GM18502 (cell line): Measurements from ENCODE around the gene PDE1C.

Experiments
- ATAC-seq: cut with Tn5 transposase; IDR thresholded peaks from one replicate; pipeline ENCODE4 v1.9.1; 2021; ENCODE audit warnings: mild to moderate bottlenecking; ENCODE audit not compliant: unreplicated experiment, poor library complexity

Gene PDE1C

DNA sequence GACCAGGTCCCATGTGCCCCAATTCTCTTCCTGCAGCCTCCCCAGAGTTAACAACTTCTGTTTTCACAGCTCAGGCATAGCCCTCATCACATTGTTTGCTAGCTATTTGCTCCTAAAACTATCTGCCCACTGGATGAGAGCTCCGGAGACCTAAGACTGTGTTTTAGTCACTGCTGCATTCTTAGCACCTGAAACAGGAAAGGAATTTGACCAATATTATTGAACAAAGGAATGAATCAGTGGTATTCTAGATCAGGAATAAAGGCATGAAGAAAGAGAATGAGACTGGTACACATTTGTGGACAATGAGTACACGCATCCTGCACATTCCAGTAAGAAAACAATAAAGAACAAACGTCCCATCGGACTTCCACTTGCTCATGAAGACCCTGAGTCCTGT, 328.4 kb downstream of the PDE1C start:
- no peak for ATAC-seq

DNA sequence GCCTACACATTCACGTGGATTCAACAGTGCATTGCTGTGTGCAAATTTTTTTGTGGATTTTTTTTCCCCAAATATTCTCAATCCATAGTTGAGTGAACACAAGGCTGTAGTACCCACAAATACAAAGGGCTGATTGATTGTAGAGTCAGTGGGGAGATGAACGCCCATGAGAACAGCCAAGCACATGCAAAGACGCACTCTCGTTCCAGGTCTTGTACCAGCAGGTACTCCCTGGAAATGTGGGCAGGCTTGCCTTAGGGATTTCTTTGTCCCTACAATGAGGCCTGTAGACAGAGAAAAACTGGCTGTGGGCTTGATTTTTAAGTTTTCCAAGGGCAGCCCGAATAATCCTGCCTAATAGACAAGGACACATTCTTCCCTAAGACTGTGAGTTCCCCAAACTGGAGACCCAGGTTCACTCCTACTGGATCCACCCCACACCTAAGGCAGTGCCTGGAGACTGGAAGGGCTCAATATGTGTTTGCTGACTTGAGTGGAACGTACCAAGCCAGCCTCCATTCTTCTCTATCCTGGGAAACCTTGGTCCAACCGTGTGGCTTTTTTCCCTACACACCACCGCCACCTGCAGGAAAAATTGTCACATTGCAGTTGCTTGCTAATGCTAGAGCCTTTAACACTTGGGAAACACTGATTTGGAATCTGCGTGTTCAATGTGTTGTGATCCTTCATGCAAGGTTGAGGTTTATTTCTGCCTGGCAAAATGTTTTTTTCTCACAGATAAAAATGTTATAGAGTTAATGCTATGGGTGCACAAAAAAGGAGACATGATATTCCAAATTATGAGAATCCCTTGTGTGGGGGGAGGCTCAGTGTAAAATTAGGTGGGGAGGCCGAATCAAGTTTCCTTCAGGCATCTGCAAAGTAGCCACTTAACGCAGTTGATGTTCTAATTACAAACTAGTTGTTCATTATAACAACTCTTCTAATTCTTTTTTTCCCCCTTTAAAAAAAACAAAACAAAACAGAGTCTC, 333.9 kb downstream of the PDE1C start:
- ATAC-seq = peak; percentile 58

DNA sequence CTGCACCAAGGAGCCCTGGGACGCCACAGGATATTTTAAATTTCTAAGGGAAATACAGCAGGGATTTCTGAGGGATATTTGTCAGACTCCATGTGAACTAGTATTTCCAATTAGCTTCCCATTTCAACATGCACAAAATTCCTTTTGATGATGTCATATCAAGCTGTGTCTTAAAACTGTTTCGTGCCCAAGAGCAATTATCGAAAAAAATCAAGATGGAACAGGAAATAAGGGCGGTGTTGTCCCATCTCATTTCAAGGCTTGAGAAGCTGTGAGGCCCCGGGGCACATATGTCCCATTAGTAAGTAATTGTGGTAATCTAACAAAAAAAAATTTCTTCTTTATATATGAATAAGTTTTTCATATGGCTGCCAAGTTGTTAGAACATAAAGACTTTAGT, 335.8 kb downstream of the PDE1C start:
- ATAC-seq = no peak

DNA sequence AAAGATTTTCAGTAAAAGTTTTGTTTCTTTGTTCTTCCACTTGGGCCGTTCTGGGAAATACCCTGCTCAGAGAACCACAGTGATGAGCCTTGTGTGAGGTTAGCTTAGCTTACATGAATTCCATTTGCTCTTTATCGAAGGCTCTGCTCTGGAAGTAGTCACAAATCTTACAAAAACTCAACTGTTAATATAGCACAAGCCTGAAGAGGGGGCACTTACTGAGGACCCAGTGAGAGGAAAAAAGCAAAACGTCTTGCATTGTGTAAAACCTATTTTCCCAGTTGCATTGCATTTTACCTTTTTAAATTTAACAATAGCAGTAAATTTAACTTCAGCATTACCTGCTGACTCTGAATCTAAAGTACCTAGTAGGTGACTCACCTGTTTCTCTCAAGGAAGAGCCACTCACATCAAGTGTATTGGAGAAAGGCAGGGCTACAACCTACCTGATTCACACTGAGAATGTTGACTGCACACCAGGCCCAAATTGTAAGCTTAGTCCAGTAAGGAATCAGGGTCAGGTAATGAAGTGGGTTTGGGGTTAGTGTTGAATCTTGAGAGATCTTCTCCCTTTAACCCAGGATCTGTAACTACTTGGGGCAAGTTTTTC, 340.9 kb downstream of the PDE1C start:
- ATAC-seq = no peak

DNA sequence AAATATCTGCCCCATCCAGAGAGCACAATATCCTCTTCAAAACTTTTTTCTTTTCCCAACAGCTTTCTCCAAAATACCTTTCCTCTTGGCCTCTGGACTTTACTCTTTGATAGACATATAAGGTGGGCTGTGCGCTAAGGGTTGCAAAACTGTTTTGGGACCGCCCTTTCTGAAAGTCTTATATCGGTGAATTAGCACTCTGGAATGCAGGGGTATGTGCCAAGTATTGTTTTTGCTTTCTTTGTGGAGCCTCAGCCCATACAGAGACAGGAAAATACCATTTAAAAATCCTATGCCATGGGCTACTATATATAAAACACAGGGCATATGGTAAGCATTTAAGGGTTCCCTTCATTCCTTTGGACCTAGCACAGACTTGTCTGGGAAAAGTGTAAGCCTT, 345.5 kb downstream of the PDE1C start:
- ATAC-seq = no peak

DNA sequence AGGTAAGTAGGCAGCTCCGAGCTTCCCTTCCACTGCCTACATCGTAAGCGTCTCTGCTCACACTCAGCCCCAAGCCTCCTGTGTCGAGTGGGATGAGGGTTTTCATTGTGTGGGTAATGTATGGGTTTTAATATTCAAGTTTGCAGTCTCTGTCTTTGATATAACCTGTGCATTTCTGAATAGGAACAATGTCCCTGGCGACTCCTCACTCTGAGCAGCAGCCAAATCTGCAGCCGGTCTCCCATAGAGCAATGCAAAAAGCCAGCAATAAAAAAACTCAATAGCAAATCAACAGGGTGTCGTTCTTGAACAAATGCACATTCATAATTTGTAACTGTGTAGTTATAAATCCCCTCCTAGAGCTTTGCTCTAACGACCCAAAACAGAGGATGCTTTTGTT, 349.8 kb downstream of the PDE1C start:
- ATAC-seq = no peak

DNA sequence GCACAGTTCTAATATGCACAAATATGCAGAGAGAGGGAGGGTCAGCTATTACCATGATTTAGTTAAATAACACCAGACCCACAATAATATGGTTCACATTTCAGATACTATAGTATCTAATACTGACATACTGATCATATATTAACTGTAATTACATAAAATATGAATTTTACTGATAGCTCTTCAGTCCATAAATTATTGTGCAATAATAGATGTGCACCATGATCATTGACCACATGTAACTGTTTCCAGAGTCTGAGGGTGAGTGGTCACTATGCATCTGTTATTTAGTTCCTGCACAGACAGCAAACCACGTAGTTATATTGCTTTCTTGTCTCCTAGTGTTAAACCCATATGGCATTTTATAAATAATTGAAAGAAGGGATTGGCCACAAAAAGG, 353.9 kb downstream of the PDE1C start:
- no peak for ATAC-seq

DNA sequence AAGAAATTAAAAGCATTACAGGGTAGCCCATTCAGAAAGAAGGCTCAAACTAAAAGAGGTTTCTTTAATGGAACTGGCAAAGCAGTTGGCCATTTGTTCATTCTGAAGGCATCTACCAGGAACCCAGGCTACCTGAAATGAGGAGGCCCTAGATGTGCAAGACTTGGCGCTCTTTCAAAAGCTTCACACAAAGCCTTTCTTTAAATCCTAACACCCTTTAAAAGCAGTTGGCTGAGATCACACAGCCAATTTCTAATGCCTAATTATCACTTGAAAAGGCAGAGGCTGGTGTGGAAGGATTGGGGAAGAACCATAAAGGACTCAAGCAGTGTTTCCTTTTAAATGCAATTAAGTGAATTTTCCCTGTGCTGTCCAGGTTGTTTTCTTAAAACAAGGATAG, 360.0 kb downstream of the PDE1C start:
- ATAC-seq = no peak

DNA sequence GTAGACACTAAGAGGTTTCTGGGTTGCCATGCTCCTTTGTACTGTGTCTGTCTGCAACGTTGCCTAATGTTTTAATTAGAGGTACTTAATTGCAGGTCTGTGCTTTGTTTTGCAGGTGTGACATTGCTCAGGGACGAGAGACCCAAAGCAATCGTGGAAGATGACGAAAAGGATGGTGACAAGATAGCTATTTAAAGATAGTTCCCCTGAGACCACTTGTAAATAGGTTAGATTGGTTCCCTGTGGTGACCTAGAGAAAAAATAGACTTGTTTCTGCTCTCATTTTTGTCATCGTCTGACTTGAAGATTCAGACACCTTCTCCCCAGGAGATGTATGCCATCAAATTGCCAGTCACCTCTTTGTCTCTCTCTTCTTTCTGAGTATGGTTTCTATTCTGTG, 363.1 kb downstream of the PDE1C start:
- peak; percentile 41 for ATAC-seq

DNA sequence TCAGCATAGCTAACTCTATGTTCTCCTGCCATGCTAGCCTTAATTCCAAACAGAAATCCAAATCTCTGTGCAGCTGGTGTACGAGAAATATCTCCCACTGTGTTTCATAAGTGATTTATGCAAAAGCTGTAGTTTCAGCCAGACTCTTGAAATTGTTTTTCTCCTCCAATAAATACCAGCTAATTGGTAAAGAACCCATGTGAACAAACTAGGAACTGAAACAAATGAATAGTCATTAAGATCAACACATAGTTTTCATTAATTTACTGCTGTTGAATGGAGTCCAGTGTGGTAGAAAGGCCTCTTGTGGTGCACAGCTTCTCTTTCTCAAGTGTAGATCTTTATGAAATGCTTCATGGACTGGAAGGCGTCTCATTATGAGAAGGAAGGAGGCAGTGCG, 364.8 kb downstream of the PDE1C start:
- ATAC-seq = peak; percentile 61

DNA sequence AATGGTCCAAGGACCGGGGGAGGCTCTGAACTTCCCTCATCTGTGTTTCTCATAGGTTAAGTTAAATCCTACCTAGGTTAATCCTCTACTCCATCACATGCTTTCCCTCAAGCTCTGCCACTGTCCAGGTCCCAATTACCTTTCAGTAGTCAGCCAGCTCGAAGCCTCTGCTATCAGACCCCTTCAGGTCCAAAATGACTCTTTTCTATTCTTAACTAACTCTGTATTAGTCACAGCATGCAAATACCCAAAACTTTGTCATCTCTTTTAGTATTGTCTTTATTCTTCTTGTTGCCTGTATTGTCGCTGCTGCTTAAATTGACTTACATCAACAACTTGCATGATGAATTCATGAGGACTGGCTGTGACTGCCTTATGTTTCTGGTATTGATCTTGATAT, 367.9 kb downstream of the PDE1C start:
- ATAC-seq = no peak
